OCI-M2 (cell line): ENCODE measurements around the gene ANAPC15.

Experiments used
- DNase-seq: peaks from one replicate; lab custom pipeline; 2025; ENCODE audit not compliant: unreplicated experiment; lab: John Stamatoyannopoulos, UW

ANAPC15 gene

GRCh38 chr11:72125956-72126355 lies 13.5 kb upstream of the ANAPC15 start:
- DNase-seq = no peak

DNA sequence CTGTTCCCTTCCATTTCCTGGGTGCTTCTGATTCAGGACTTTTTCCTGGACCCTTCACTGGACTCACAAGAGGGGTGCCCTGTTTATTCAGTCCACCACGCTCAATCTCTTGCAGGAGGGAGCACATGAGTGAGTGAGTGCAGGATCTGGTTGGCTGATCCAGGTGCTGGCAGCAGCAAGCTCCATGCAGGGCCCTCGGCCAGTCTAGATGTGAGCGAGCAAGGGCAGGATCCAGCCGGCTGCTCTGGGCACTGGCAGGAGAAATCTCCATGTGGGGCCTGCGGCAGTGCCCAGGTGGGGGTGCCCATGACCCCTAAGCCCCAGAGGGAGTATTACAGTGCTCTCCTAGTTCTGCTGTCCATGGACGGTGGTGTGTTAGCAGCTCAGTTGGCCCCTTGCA lies 11.6 kb upstream of the ANAPC15 start:
- no peak for DNase-seq

- DNase-seq = no peak
Measured at GRCh38 chr11:72123117-72123653, 10.7 kb upstream of the ANAPC15 start.

DNA sequence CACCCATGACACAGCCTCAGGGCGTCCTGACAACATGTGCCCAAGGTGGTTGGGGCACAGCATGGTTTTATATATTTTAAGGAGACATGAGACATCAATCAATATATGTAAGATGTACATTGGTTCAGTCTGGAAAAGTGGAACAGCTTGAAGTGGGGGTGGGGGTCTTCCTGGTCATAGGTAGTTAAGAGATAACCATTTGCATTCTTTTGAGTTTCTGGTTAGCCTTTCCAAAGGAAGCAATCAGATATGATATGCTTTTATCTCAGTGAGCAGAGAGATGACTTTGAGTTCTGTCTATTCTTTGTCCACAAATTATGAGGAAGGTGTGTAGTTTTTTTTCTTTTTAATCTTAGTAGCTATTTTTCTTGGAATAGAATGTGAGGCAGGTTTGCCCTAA lies 10.1 kb upstream of the ANAPC15 start:
- DNase-seq = no peak

DNA sequence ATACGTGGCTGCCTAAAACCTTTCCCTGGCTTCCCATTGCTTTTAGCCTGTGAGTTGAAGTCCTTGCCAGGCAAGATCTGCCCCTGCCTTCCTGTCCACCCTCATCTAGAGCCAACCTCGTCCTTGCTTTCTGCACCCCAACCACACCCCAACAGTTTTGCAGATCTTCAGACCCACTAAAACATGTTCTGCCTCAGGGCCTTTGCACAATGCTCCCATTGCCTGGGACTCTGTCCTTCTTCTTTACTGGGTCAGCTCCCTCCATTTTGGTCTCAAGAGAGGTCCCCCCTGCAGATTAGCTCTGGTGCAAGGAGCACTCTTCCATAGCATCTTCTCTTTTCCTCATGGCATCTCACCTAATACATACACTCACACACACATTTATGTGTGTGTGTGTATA lies 8.4 kb upstream of the ANAPC15 start:
- DNase-seq = no peak

DNA sequence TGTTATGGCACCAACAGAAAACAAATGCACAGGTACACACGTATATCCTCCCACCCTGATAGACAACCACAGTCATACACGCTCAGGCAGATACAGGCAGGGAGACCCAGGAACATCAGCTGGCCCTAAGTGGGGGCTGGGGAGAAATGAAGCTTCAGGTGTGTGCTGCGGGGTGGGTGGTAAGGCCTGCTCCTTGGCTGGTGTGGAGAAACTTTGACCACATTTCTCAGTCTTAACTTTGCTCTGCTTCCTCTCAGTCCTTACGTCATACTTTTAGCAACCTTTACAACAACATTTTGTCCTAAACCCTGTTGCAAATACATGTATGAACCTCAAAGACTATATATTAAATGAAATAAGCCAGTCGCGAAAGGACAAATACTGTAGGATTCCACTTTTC lies 6.7 kb upstream of the ANAPC15 start:
- no peak for DNase-seq

GRCh38 chr11:72116019-72116755 lies 3.7 kb upstream of the ANAPC15 start:
- DNase-seq = no peak

DNA sequence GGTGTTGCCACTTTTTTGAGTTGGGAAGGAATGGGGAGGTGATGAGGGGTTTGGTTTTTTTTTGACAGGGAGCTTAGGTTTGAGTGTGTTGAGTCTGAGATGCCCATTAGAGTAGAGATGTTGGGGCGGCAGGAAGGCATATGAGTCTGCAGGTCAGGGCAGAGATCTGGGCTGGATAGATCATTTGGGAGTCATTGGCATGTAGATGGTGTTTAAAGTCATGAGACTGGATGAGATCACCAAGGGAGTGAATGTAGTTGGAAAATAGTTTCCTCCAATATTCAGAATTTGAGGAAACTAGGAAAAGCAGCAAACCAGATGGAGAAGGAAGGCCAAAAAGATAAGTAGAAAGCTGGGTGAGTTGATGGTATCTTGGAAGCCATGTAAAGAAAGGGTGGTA lies 2.1 kb upstream of the ANAPC15 start:
- DNase-seq = no peak

DNA sequence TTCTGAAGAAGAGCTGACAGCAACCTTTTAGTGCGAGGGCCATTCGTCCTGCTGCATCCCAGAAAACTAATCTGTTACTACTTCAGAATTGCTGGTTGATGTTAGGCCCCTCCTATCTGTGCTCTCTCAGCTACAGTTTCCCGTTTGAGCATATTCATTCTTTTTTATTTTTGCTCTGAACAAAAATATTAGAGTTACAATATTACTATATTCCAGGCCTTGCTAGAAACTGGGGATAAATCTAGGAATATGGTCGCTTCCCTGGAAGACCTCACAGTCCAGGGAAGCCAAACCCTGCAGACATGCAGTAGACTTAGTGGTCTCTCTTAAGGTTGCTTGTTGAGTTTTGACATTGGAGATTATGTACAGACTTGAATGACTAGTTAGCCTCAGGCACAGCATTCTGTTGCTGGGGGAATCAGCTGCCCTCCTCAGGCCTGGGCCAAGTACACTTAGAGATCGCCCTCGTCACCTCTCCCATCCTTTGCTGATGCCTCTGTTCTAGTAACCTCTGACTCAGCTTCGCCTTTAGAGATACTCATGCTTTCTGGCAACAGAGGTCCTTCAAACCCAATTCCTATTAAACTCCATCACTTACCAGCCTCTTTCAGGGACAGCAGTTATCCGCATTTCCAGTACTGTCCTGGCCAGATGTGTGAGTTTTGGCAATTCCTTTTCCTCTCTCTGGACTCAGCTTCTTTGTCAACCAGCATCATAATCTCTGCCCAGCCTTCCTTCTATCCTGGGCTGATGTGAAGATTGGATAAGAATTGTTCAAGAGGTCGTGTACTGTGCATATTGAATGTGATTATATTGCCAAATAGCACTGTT lies 698 bp upstream of the ANAPC15 start:
- no peak for DNase-seq

GRCh38 chr11:72111300-72112142 lies 974 bp downstream of the ANAPC15 start:
- DNase-seq = no peak

DNA sequence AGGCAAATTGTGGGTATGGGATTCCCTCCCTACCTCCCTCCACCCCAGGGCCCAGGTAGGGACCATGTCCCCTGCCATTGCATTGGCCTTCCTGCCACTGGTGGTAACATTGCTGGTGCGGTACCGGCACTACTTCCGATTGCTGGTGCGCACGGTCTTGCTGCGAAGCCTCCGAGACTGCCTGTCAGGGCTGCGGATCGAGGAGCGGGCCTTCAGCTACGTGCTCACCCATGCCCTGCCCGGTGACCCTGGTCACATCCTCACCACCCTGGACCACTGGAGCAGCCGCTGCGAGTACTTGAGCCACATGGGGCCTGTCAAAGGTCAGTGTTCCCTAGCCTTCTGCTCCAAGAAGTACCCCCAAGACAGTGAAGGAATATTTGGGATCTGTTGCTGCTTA lies 6.6 kb downstream of the ANAPC15 start, which contains the start of gene TOMT:
Gene TOMT, plus strand, starts transcription at position 37 of the 400 bp plus-strand sequence. Its CDS starts 28 bp downstream, at position 65.
- no peak for DNase-seq

DNA sequence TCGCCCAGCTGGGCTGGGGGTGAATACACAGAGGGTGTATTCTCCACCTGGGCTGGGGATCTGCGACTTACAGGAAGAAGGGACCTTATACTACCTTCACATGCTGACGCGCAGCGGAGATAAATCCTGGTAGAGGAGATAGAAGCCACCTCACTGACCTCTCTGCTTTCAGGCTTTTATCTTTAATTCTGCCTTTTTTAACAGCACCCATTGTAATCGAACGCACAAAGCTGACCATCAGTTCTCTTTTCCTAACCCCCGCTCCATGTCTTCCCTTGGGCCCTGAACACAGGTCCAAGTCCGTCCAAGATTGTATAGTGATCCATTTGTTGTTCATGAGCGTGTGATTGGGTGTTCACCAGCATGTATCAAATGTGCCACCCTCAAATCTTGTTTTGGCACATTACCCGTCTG lies 8.7 kb downstream of the ANAPC15 start:
- no peak for DNase-seq

- peak; percentile 87 for DNase-seq
Measured at GRCh38 chr11:72102946-72103753, 9.3 kb downstream of the ANAPC15 start, which contains the start of gene LAMTOR1. LAMTOR1 (minus strand) TSS chr11:72103297; CDS start chr11:72103224, 73 bp downstream.

GRCh38 chr11:72102631-72102945 lies 9.9 kb downstream of the ANAPC15 start:
- DNase-seq = no peak

- DNase-seq = no peak
Measured at GRCh38 chr11:72102162-72102561, 10.3 kb downstream of the ANAPC15 start.

- DNase-seq = no peak
Measured at GRCh38 chr11:72100462-72100861, 12.0 kb downstream of the ANAPC15 start.

DNA sequence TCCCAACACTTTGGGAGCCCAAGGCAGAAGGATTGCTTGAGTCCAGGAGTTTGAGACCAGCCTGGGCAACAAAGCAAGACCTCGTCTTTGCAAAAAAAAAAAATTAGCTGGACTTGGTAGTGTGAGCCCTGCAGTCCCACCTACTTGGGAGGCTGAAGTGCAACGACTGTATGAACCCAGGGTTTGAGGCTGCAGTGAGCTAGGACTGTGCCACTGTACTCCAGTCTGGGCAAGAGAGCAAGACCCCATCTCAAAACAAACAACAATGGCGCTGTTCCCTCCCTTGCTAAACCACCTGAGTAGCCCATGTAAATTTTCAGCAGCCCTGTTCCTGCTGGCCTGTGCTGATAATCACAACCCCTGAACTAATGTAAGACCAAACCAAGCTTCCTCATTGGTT lies 12.5 kb downstream of the ANAPC15 start:
- DNase-seq = no peak

DNA sequence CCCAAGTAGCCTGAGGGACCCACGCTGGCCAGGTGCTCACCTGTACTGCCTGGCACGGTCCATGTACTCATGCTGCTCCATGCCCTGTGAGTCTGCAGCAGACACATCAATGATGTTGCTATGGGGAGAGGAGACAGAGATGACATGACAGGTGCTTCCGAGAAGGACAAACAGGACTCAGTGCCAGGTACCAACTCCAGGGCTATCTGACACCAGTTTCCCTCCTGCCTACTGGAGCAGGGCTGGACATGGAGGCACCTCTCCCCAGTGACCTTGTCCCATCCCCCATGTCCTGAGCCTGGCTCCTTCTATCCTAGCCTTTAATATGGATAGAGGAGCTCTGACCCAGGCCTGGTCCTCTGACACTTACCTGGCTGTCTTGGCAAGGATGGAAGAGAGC lies 13.8 kb downstream of the ANAPC15 start:
- DNase-seq = no peak

DNA sequence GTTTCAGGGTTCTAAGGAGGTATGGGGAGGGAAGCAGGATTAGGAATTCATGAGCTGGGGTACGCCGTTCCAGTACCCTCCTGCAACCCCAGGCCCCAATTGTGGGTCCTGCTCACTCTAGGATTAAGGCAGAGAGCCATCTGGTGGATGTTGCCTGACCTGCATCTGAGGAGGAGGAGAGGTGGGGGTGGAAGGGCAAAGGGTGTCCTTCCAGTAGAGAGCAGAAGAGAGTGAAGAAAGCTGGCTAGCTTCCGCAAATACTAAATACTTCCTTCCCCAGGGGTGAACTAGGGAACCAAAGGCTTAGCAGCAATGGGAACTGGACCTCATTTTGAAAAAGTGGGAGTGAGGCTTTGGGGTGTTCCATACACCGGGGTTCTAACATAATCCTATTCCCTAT lies 21.2 kb downstream of the ANAPC15 start:
- no peak for DNase-seq

- DNase-seq = no peak
Measured at GRCh38 chr11:72088076-72088808, 24.3 kb downstream of the ANAPC15 start.
